Sigmoid colon (tissue), 4 donors: ENCODE measurements around the gene DHRS3.

Source experiments
- CTCF ChIP-seq, 4 experiments: fragments of 450-650 bp in 3 of 4; fragments of 200-600 bp in 1 of 4; IDR thresholded peaks; one replicate each; pipeline ENCODE4 v1.5.1; 2016 to 2019; ENCODE audit warnings: antibody characterized with exemption in 4 of 4, mild to moderate bottlenecking in 3 of 4, moderate library complexity in 2 of 4
- POLR2AphosphoS5 ChIP-seq, 4 donors: sonication (generic); formaldehyde crosslinking; IDR thresholded peaks; one replicate each; pipeline ENCODE4 v1.6.1; 2017; ENCODE audit warnings: antibody characterized with exemption in 4 of 4

GRCh38 chr1:12619792-12620487 lies 1.9 kb upstream of the DHRS3 start:
- TF ChIP-seq POLR2AphosphoS5 (IDR thresholded peaks at IDR 0.05) (peak; percentile 40 to 78 (median 65)), CTCF (IDR thresholded peaks at IDR 0.05) (peak; percentile 96 to 99 (median 98))
